A549 treated with AZD2906 at 1 μM for 4 hours (cell line): Measurements from ENCODE around the gene LDHA. TPM values are rescaled to one million over a fixed set of nuclear protein-coding genes. Genes with fewer than 3 reads are reported as not detected.

Experiments
- total RNA-seq: library from RNA; stranded (reverse); fragments of 200-300 nt; extraction: Qiagen RNA extraction; gene quantifications from 5 replicates; pipeline ENCODE4 v1.2.3, GENCODE V29; 2022

Gene LDHA
- 2,634 to 4,068 TPM (median 3,108 TPM) in 5 replicates for total RNA-seq

DNA sequence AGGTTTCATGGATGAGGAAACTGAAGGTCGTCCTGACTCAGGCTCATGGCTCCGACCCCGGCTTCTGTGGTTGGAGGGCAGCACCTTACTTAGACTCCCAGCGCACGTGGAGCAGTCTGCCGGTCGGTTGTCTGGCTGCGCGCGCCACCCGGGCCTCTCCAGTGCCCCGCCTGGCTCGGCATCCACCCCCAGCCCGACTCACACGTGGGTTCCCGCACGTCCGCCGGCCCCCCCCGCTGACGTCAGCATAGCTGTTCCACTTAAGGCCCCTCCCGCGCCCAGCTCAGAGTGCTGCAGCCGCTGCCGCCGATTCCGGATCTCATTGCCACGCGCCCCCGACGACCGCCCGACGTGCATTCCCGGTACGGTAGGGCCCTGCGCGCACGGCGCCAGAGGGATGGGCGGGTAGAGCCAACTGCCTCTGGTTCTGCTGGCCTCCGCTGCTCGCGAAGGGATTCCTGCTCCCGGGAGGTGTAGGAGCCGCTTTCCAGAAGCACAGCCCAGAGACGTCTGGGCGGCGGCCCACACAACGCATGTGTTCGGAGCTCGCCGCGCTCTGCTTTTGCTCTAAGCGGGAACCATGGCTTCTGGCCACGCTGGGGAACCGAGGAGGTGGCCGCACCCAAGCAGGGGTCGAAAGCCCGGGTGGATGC lies at the start of gene LDHA:
Gene LDHA (plus strand): TSS at position 289 of the 653 bp plus-strand sequence. CDS start 2,280 bp downstream, outside the sequence.

DNA sequence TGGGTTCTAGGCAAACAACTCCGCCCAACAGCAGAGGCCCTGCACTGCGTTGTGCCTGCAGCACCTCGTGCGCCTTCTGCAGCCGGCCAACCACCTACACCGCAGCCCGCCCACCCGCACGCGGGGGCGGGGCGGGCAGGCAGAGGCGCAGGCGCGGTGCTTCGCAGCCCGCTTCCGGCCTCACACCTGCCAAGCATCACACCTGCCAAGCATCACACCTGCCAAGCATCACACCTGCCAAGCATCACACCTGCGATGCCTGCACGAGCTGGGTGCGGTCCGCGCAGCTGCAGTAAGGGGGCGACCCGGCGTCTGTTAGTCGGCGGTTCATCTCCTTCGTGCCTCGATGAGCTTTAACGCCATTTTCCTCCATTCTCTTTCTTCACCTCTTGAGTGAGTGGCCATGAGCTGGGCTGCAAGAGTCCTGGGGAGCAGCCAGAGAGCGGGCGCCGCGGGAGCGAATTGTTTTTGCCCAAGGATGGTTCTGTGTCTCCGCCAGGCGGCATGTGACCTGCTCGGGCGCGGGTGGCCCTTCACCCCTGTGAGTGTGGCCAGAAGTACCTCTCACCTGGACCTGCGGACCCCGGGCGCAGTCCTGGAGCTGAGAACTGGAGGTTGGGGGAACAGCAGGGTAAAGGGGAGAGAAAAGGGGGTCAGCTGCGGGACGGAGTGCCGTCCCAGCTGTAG lies 61.5 kb downstream of the LDHA start, which contains the start of gene LDHAL6A:
Gene LDHAL6A (plus strand): TSS at position 171 of the 687 bp plus-strand sequence. CDS start 825 bp downstream, outside the sequence.

Other genes with a start within 250 kb of the LDHA start
- gene MRGPRX4, start 221.7 kb upstream of the LDHA start, total RNA-seq = not detected in 5 replicates
- gene SAA4, start 157.8 kb upstream of the LDHA start, total RNA-seq = not detected in 5 replicates
- gene SAA2, start 145.9 kb upstream of the LDHA start, total RNA-seq = 0.15 to 0.24 TPM in 2 of 5 replicates, not detected in the others
- gene SAA1, start 128.3 kb upstream of the LDHA start, total RNA-seq = 2.5 to 4.1 TPM (median 3.3 TPM) in 5 replicates
- 12.1 to 17.6 TPM (median 13.5 TPM) in 5 replicates for gene HPS5, start 72.4 kb upstream of the LDHA start, total RNA-seq
- 31.4 to 39.7 TPM (median 34.5 TPM) in 5 replicates for gene GTF2H1, start 72.0 kb upstream of the LDHA start, total RNA-seq
- gene LDHC, start 17.8 kb downstream of the LDHA start, total RNA-seq = 0.13 to 0.17 TPM (median 0.15 TPM) in 3 of 5 replicates, not detected in the others
- not detected in 5 replicates for gene LDHAL6A, start 61.3 kb downstream of the LDHA start, total RNA-seq
- 91.2 to 112 TPM (median 97.0 TPM) in 5 replicates for gene TSG101, start 132.4 kb downstream of the LDHA start, total RNA-seq
- gene UEVLD, start 194.2 kb downstream of the LDHA start, total RNA-seq = 17.3 to 25.0 TPM (median 19.2 TPM) in 5 replicates
- 1.4 to 2.6 TPM (median 1.6 TPM) in 5 replicates for gene MISFA, start 205.2 kb downstream of the LDHA start, total RNA-seq
- 13.7 to 21.8 TPM (median 16.3 TPM) in 5 replicates for gene SPTY2D1, start 239.8 kb downstream of the LDHA start, total RNA-seq